ENCODE data around the gene ELL2.

The ELL2 gene

GRCh38 chr5:95983080-95983479, 21.4 kb upstream of the ELL2 start:
- no peak for DNase-seq

GRCh38 chr5:95976606-95977005, 15.0 kb upstream of the ELL2 start:
- no peak for DNase-seq

GRCh38 chr5:95975703-95976102, 14.1 kb upstream of the ELL2 start:
- DNase-seq = no peak

- DNase-seq = peak; percentile 42 to 55
Measured at GRCh38 chr5:95973793-95974325, 12.2 kb upstream of the ELL2 start.

GRCh38 chr5:95972196-95972595, 10.5 kb upstream of the ELL2 start:
- DNase-seq = no peak

- DNase-seq = no peak
Measured at GRCh38 chr5:95970359-95970704, 8.7 kb upstream of the ELL2 start.

GRCh38 chr5:95969651-95970358, 8.2 kb upstream of the ELL2 start:
- DNase-seq = no peak

GRCh38 chr5:95969055-95969454, 7.4 kb upstream of the ELL2 start:
- no peak for DNase-seq

- DNase-seq = no peak
Measured at GRCh38 chr5:95967236-95967635, 5.6 kb upstream of the ELL2 start.

- no peak for DNase-seq
Measured at GRCh38 chr5:95966005-95966404, 4.4 kb upstream of the ELL2 start.

GRCh38 chr5:95963650-95964410, 2.2 kb upstream of the ELL2 start:
- DNase-seq = no peak

- peak in 1 of 2 donors; percentile 20 for DNase-seq
Measured at GRCh38 chr5:95962785-95963184, 1.1 kb upstream of the ELL2 start.

GRCh38 chr5:95962475-95962773, 773 bp upstream of the ELL2 start:
- no peak for DNase-seq

- DNase-seq = peak; percentile 81 to 85
Measured at GRCh38 chr5:95960667-95961616, 709 bp downstream of the ELL2 start.

GRCh38 chr5:95959888-95960666, 1.6 kb downstream of the ELL2 start:
- DNase-seq = peak in 1 of 2 donors; percentile 12

- DNase-seq = no peak
Measured at GRCh38 chr5:95959051-95959887, 2.4 kb downstream of the ELL2 start.

GRCh38 chr5:95958310-95959014, 3.2 kb downstream of the ELL2 start:
- DNase-seq = no peak

- DNase-seq = no peak
Measured at GRCh38 chr5:95957561-95958203, 4.0 kb downstream of the ELL2 start.

- no peak for DNase-seq
Measured at GRCh38 chr5:95956900-95957293, 4.8 kb downstream of the ELL2 start.

Data from CD4-positive, alpha-beta T cell treated with Interleukin-1 beta for 1 hour (primary cell).